Measurements from ENCODE around the gene ALOX5AP. TPM values are rescaled to one million over a fixed set of nuclear protein-coding genes. Genes with fewer than 3 reads are reported as not detected.

The ALOX5AP gene
- total RNA-seq = 100 to 1,000 TPM in 3 of 6 donors, 10 to 100 TPM in 3; 36.7 to 298 (median 151) TPM

DNA sequence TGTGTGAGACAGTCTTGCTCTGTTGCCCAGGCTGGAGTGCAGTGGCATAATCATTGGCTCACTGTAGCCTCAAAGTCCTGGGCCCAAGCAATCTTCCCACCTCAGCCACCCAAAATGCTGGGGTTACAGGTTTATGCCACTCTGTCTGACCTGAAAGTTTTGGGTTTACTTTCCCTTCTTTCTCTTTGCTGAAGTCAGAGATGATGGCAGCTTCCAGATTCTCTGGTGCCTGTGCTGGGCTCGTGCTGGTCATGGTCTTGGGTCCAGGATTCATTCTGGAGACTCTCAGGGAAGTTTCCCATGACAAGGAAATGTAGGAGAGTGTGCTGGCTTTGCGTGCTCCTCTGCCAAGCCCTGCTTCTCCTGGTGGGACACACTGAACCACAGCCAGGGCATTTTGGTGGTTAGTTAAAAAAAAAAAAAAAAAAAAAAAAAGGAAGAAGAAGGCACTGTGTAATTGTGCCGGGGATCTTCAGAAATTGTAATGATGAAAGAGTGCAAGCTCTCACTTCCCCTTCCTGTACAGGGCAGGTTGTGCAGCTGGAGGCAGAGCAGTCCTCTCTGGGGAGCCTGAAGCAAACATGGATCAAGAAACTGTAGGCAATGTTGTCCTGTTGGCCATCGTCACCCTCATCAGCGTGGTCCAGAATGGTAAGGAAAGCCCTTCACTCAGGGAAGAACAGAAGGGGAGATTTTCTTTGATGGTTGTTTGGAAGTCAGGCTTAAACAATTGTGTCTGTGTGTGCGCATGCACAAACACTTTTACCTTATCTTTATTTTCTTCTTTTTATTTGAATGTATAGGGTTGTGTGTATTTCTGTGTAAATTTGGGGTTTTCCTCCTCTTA, at the start of gene ALOX5AP:
Gene ALOX5AP (plus strand): TSS at position 519 of the 847 bp plus-strand sequence. CDS start 63 bp downstream, at position 582.
- Histone ChIP-seq H3K4me3 (peak within 1 kb of the TSS in 3 of 4 donors; percentile 25 to 35 (median 33)), H3K27me3 (no peaks in the 10 kb centered on the region), H3K27ac (peak within 1 kb of the TSS; percentile 71 to 85 (median 74)), H3K36me3 (no peaks in the 10 kb centered on the region), H3K4me1 (peaks cover 14 to 25% (median 18%) of the 10 kb centered on the region in 4 donors), H3K9me3 (no peaks in the 10 kb centered on the region)
- TF ChIP-seq CTCF (IDR thresholded peaks at IDR 0.05) = no peak
- TF ChIP-seq POLR2AphosphoS5 (IDR thresholded peaks at IDR 0.05) = peak; percentile 77 to 81
- TF ChIP-seq POLR2A (IDR thresholded peaks at IDR 0.05) = peak in 2 of 4 donors; percentile 20 to 64
- no peak for TF ChIP-seq EP300 (IDR thresholded peaks at IDR 0.05)
- peak; percentile 54 to 79 for ATAC-seq (ENCODE audit: low FRiP score in 2 of 2)
- WGBS, 2 donors = 44 to 65% methylated on average over 6 of the region's 6 CpGs
- peak in 1 of 2 donors; percentile 50 for DNase-seq

GRCh38 chr13:30685987-30686386, 49.4 kb upstream of the ALOX5AP start:
- Histone ChIP-seq H3K4me1 (peaks cover 18 to 27% (median 26%) of the 10 kb centered on the region in 4 donors), H3K9me3 (no peaks in the 10 kb centered on the region), H3K27ac (no peak overlapping the region), H3K27me3 (no peaks in the 10 kb centered on the region), H3K36me3 (no peaks in the 10 kb centered on the region), H3K4me3 (no peak overlapping the region)
- 77 to 82% methylated on average over 2 of the region's 2 CpGs for WGBS, 2 donors
- TF ChIP-seq EP300 (IDR thresholded peaks at IDR 0.05) (no peak), POLR2A (IDR thresholded peaks at IDR 0.05) (no peak), POLR2AphosphoS5 (IDR thresholded peaks at IDR 0.05) (no peak), CTCF (IDR thresholded peaks at IDR 0.05) (no peak)
- DNase-seq (no peak), ATAC-seq (ENCODE audit: low FRiP score in 2 of 2) (no peak)

GRCh38 chr13:30687601-30688000, 47.7 kb upstream of the ALOX5AP start:
- no peak overlapping the region for H3K4me3 ChIP-seq
- no peak for TF ChIP-seq EP300 (IDR thresholded peaks at IDR 0.05)
- no peak for TF ChIP-seq POLR2A (IDR thresholded peaks at IDR 0.05)
- TF ChIP-seq POLR2AphosphoS5 (IDR thresholded peaks at IDR 0.05) = no peak
- no peak for TF ChIP-seq CTCF (IDR thresholded peaks at IDR 0.05)
- H3K27ac ChIP-seq = no peak overlapping the region
- DNase-seq (no peak), ATAC-seq (ENCODE audit: low FRiP score in 2 of 2) (no peak)
- no peaks in the 10 kb centered on the region for H3K27me3 ChIP-seq
- WGBS, 2 donors = 83 to 87% methylated on average over 3 of the region's 3 CpGs
- H3K4me1 ChIP-seq = peaks cover 8 to 18% (median 13%) of the 10 kb centered on the region in 4 donors
- H3K36me3 ChIP-seq = no peaks in the 10 kb centered on the region
- H3K9me3 ChIP-seq = no peaks in the 10 kb centered on the region

GRCh38 chr13:30689752-30690151, 45.6 kb upstream of the ALOX5AP start:
- DNase-seq (no peak), ATAC-seq (ENCODE audit: low FRiP score in 2 of 2) (no peak)
- Histone ChIP-seq H3K4me1 (peaks cover 8 to 17% (median 13%) of the 10 kb centered on the region in 4 donors), H3K9me3 (no peaks in the 10 kb centered on the region), H3K27ac (peak overlapping the region; percentile 63 to 86 (median 78)), H3K36me3 (no peaks in the 10 kb centered on the region), H3K27me3 (no peaks in the 10 kb centered on the region), H3K4me3 (peak overlapping the region in 2 of 4 donors; percentile 39 to 46)
- no peak for TF ChIP-seq POLR2AphosphoS5 (IDR thresholded peaks at IDR 0.05)
- TF ChIP-seq POLR2A (IDR thresholded peaks at IDR 0.05) = no peak
- no peak for TF ChIP-seq CTCF (IDR thresholded peaks at IDR 0.05)
- TF ChIP-seq EP300 (IDR thresholded peaks at IDR 0.05) = no peak
- WGBS, 2 donors = 88 to 97% methylated on average over 14 of the region's 14 CpGs

All from upper lobe of left lung (tissue), 6 donors.